HepG2 (cell line): Measurements from ENCODE around the gene FRMD4B. TPM values are rescaled to one million over a fixed set of nuclear protein-coding genes. Genes with fewer than 3 reads are reported as not detected.

ENCODE experiments used
- ATAC-seq: fragments of 200-7000 bp; cut with Tn5 transposase; 3 replicates; pipeline ENCODE4 v1.9.1; 2020; ENCODE audit warnings: mild to moderate bottlenecking, moderate library complexity
- BruUV-seq: library from RNA; stranded (reverse); fragments of 400-500 nt; replicated peaks from 2 replicates; lab custom pipeline; 2021; lab: Mats Ljungman, UMichigan
- CTCF ChIA-PET: fragments of 300-600 bp; formaldehyde crosslinking; extraction: SDS; loops from one replicate; lab custom pipeline; 2021; ENCODE audit warnings: low total read pairs, inconsistent platforms, low intra/inter-chr PET ratio; lab: Yijun Ruan, JAX
- POLR2A ChIA-PET: fragments of 350-600 bp; sonication (Branson Sonifier 250); formaldehyde crosslinking; loops from one replicate; lab custom pipeline; 2020; ENCODE audit warnings: antibody characterized with exemption, inconsistent platforms; lab: Yijun Ruan, JAX
- DNase-seq: peaks from one replicate; pipeline ENCODE4 v3.0.0-alpha.2; 2015; ENCODE audit warnings: low spot score
- FAIRE-seq: peaks from 3 replicates; lab custom pipeline; 2011; peaks lifted over from hg19 to GRCh38; lab: Jason Lieb, UNC
- H2AFZ ChIP-seq: one replicate; pipeline ENCODE4 v1.6.1; 2011; ENCODE audit warnings: low read length, inconsistent platforms
- H3K27ac ChIP-seq: fragments of 300-600 bp; 3 replicates; pipeline ENCODE4 v1.8.0; 2011; ENCODE audit warnings: mixed run types, mild to moderate bottlenecking, mixed read lengths, low read length, inconsistent platforms; ENCODE audit not compliant: insufficient read depth; ENCODE audit errors: extremely low read length
- H3K27me3 ChIP-seq, 2 experiments: fragments of 200-600 bp in 1 of 2; 2 replicates in 1 of 2; 3 replicates in 1 of 2; pipeline versions ENCODE4 v1.6.0 to v1.8.0; 2011; ENCODE audit warnings: low read length in 2 of 2, mild to moderate bottlenecking in 2 of 2, moderate library complexity in 2 of 2, inconsistent platforms in 1 of 2; ENCODE audit not compliant: insufficient read depth in 2 of 2, control insufficient read depth in 1 of 2
- H3K36me3 ChIP-seq, 2 experiments: fragments of 200-600 bp in 1 of 2; replicated peaks in 1 of 2; 2 replicates in 1 of 2; 3 replicates in 1 of 2; pipeline versions ENCODE4 v1.5.1 to v1.8.0; 2011; ENCODE audit warnings: low read length in 2 of 2, inconsistent platforms in 1 of 2; ENCODE audit not compliant: insufficient read depth in 2 of 2, control insufficient read depth in 1 of 2
- H3K4me1 ChIP-seq: 2 replicates; pipeline ENCODE4 v1.5.1; 2012; ENCODE audit warnings: low read length, inconsistent platforms; ENCODE audit not compliant: insufficient read depth
- H3K4me2 ChIP-seq: 2 replicates; pipeline ENCODE4 v1.6.0; 2011; ENCODE audit warnings: low read depth, low read length, inconsistent platforms
- H3K4me3 ChIP-seq, 3 experiments: fragments of 200-600 bp in 1 of 3; sonication (generic), shearing (Covaris generic) in 1 of 3; replicated peaks in 1 of 3; 2 replicates each; pipeline ENCODE4 v1.5.1; 2011 to 2016; ENCODE audit warnings: low read length in 3 of 3, inconsistent platforms in 2 of 3, low read depth in 2 of 3, mild to moderate bottlenecking in 2 of 3, control low read depth in 1 of 3, mixed read lengths in 1 of 3; ENCODE audit not compliant: insufficient read depth in 1 of 3
- H3K79me2 ChIP-seq: one replicate; pipeline ENCODE4 v1.6.1; 2011; ENCODE audit warnings: low read length, inconsistent platforms; ENCODE audit not compliant: insufficient read depth
- H3K9ac ChIP-seq: 2 replicates; pipeline ENCODE4 v1.6.0; 2011; ENCODE audit warnings: mild to moderate bottlenecking, low read depth, low read length, inconsistent platforms; ENCODE audit not compliant: insufficient read depth
- H3K9me3 ChIP-seq: 2 replicates; pipeline ENCODE4 v1.5.1; 2012; ENCODE audit warnings: mild to moderate bottlenecking, low read length
- H4K20me1 ChIP-seq: 2 replicates; pipeline ENCODE4 v1.6.0; 2011; ENCODE audit warnings: inconsistent platforms, mild to moderate bottlenecking, low read length, moderate library complexity; ENCODE audit not compliant: insufficient read depth
- ELF3 ChIP-seq: IDR thresholded peaks from 2 replicates; pipeline ENCODE4 v1.6.1; 2016; ENCODE audit warnings: missing genetic modification reagents, missing compliant biosample characterization
- FOXO1 ChIP-seq: sonication (generic); formaldehyde crosslinking; IDR thresholded peaks from 2 replicates; pipeline ENCODE4 v1.4.0; 2020; ENCODE audit warnings: missing genetic modification reagents
- GABPA ChIP-seq, 2 experiments: IDR thresholded peaks; 2 replicates each; pipeline ENCODE4 v1.6.1; 2011 to 2016; ENCODE audit warnings: low read depth in 2 of 2, low read length in 1 of 2, missing biosample characterization in 1 of 2, missing genetic modification characterization in 1 of 2
- GATAD1 ChIP-seq: IDR thresholded peaks from 2 replicates; pipeline ENCODE4 v1.6.1; 2016; ENCODE audit warnings: missing genetic modification reagents, missing compliant biosample characterization
- HMGA1 ChIP-seq: sonication (generic); formaldehyde crosslinking; conservative IDR thresholded peaks from 2 replicates; pipeline ENCODE4 v1.4.0; 2020; ENCODE audit warnings: missing genetic modification reagents
- IRX3 ChIP-seq: sonication (generic); formaldehyde crosslinking; IDR thresholded peaks from 2 replicates; pipeline ENCODE4 v1.8.1; 2023; ENCODE audit warnings: mild to moderate bottlenecking, low read depth, missing genetic modification reagents, borderline replicate concordance
- KDM1A ChIP-seq: IDR thresholded peaks from 2 replicates; pipeline ENCODE4 v1.6.1; 2016; ENCODE audit warnings: missing compliant biosample characterization
- MXI1 ChIP-seq: IDR thresholded peaks from 3 replicates; pipeline ENCODE4 v1.6.1; 2012; ENCODE audit warnings: low read depth, low read length, inconsistent platforms, borderline replicate concordance
- RBM22 ChIP-seq: fragments of 200-400 bp; formaldehyde crosslinking; optimal IDR thresholded peaks from 2 replicates; pipeline ENCODE3; 2017; ENCODE audit warnings: mild to moderate bottlenecking, low read length, moderate library complexity
- SP4 ChIP-seq: sonication (generic); formaldehyde crosslinking; IDR thresholded peaks from 2 replicates; pipeline ENCODE4 v1.8.1; 2023; ENCODE audit warnings: mild to moderate bottlenecking, missing genetic modification reagents
- ZMYM4 ChIP-seq: sonication (generic); formaldehyde crosslinking; IDR thresholded peaks from 2 replicates; pipeline ENCODE4 v1.8.1; 2023; ENCODE audit warnings: mild to moderate bottlenecking, missing genetic modification reagents
- ZNF326 ChIP-seq: sonication (generic); formaldehyde crosslinking; IDR thresholded peaks from 2 replicates; pipeline ENCODE4 v1.4.0; 2020; ENCODE audit warnings: missing genetic modification reagents, borderline replicate concordance
- ZNF558 ChIP-seq: sonication (generic); formaldehyde crosslinking; IDR thresholded peaks from 2 replicates; pipeline ENCODE4 v1.9.0; 2022; ENCODE audit warnings: mild to moderate bottlenecking, missing genetic modification reagents, borderline replicate concordance
- ZNF879 ChIP-seq: sonication (generic); formaldehyde crosslinking; IDR thresholded peaks from 2 replicates; pipeline ENCODE4 v1.8.1; 2023; ENCODE audit warnings: missing genetic modification reagents
- ZSCAN25 ChIP-seq: sonication (generic); formaldehyde crosslinking; IDR thresholded peaks from 2 replicates; pipeline ENCODE4 v1.8.0; 2022; ENCODE audit warnings: mild to moderate bottlenecking, missing genetic modification reagents
- ZUFSP ChIP-seq: sonication (generic); formaldehyde crosslinking; IDR thresholded peaks from 2 replicates; pipeline ENCODE4 v1.9.0; 2021; ENCODE audit warnings: missing genetic modification reagents, mild to moderate bottlenecking, borderline replicate concordance
- WGBS: methylation state at CpG from one replicate; pipeline ENCODE4 v1.1.6; 2017; ENCODE audit warnings: low lambda C conversion rate; 5-methylcytosine and 5-hydroxymethylcytosine counted together
- in situ Hi-C: cut with HindIII; loops from 2 replicates; pipeline ENCODE4 v1.10.0; 2017; ENCODE audit warnings: low pct_unique_long_range_greater_than_20kb; ENCODE audit not compliant: extremely low pct_ligation_motif_present
- intact Hi-C: fragments of 100-400 bp; cut with micrococcal nuclease; formaldehyde crosslinking; loops from one replicate; pipeline ENCODE4 v1.10.0; 2022; ENCODE audit not compliant: unreplicated experiment
- polyA plus RNA-seq, 8 experiments: library from polyadenylated mRNA; depleted of rRNA in 3 of 8; stranded (reverse) in 7 of 8; unstranded in 1 of 8; fragments of >200 nt; fragmentation: Illumina TruSeq in 4 of 8; extraction: Trizol in 4 of 8; gene quantifications; 2 replicates each; pipeline versions ENCODE4 v1.2.1 to v1.2.3, GENCODE V29; 2011 to 2016; ENCODE audit warnings: low read depth in 4 of 8, missing spikeins in 1 of 8, mixed read lengths in 1 of 8; ENCODE audit not compliant: insufficient read depth in 1 of 8
- total RNA-seq, 5 experiments: library from RNA; depleted of rRNA; stranded (reverse); fragments of >200 nt; fragmentation: Illumina TruSeq; extraction: Trizol; gene quantifications; 2 replicates each; pipeline ENCODE4 v1.2.3, GENCODE V29; 2016; ENCODE audit warnings: low read depth in 1 of 5
- TF ChIP-seq, protein P1 (sequence below): sonication (generic); formaldehyde crosslinking; IDR thresholded peaks from 2 replicates; pipeline ENCODE4 v1.9.0; 2022; ENCODE audit warnings: low read depth, missing genetic modification reagents

Gene FRMD4B
- total and polyA plus RNA-seq, 2 of the 13 experiments (the other 11 are each of a cell fraction or from before 2014, with no cell fraction given) = 3.0 to 3.3 TPM

GRCh38 chr3:69422751-69423150 lies 36.9 kb upstream of the FRMD4B start:
- H3K4me1 ChIP-seq = no peaks in the 10 kb centered on the region
- H3K9ac ChIP-seq = no peak overlapping the region
- POLR2A ChIA-PET = no interaction called here
- H3K79me2 ChIP-seq = no peaks in the 10 kb centered on the region
- CTCF ChIA-PET = no interaction called here
- no peak for FAIRE-seq
- no TSS peak for BruUV-seq
- in situ Hi-C loops = loop anchor here (25.0 kb wide), 1 partner anchor 260 kb away; no protein-coding TSS in a partner anchor
- WGBS = 0% methylated on average over 1 of the region's 1 CpG
- no peak overlapping the region for H3K4me2 ChIP-seq
- no peak overlapping the region for H3K27ac ChIP-seq
- no peak overlapping the region for H2AFZ ChIP-seq
- no peaks in the 10 kb centered on the region; the same call in 1 of the 2 replicates for H4K20me1 ChIP-seq
- no peaks in the 10 kb centered on the region for H3K27me3 ChIP-seq
- no peak for ATAC-seq
- H3K36me3 ChIP-seq = no peaks in the 10 kb centered on the region
- no peak for TF ChIP-seq SP4 (CRISPR knock-in tag)
- TF ChIP-seq IRX3 (CRISPR knock-in tag) = no peak
- no peak for TF ChIP-seq FOXO1 (CRISPR knock-in tag)
- TF ChIP-seq ZNF879 (CRISPR knock-in tag) = no peak
- no peak for TF ChIP-seq GABPA (IDR thresholded peaks at IDR 0.05; ENCODE audit: low read depth, low read length)
- no peak for TF ChIP-seq GABPA (CRISPR knock-in tag; IDR thresholded peaks at IDR 0.05; ENCODE audit: low read depth)
- no peak for TF ChIP-seq ZNF326 (CRISPR knock-in tag)
- no peak for TF ChIP-seq ZMYM4 (CRISPR knock-in tag)
- no peak for TF ChIP-seq ZSCAN25 (CRISPR knock-in tag)
- TF ChIP-seq MXI1 = no peak
- no peak for TF ChIP-seq ZNF558 (CRISPR knock-in tag)
- no peak for TF ChIP-seq KDM1A (CRISPR knock-in tag)
- TF ChIP-seq GATAD1 (CRISPR knock-in tag) = no peak
- TF ChIP-seq HMGA1 = no peak
- TF ChIP-seq, protein P1, sequence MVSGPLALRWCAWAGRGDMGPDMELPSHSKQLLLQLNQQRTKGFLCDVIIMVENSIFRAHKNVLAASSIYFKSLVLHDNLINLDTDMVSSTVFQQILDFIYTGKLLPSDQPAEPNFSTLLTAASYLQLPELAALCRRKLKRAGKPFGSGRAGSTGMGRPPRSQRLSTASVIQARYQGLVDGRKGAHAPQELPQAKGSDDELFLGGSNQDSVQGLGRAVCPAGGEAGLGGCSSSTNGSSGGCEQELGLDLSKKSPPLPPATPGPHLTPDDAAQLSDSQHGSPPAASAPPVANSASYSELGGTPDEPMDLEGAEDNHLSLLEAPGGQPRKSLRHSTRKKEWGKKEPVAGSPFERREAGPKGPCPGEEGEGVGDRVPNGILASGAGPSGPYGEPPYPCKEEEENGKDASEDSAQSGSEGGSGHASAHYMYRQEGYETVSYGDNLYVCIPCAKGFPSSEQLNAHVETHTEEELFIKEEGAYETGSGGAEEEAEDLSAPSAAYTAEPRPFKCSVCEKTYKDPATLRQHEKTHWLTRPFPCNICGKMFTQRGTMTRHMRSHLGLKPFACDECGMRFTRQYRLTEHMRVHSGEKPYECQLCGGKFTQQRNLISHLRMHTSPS (CRISPR knock-in tag) = no peak
- no peak for TF ChIP-seq ZUFSP (CRISPR knock-in tag)
- TF ChIP-seq RBM22 = no peak
- no peak for TF ChIP-seq ELF3
- DNase-seq = no peak
- H3K9me3 ChIP-seq = no peaks in the 10 kb centered on the region
- no peak overlapping the region for H3K4me3 ChIP-seq
- intact Hi-C loops = no loop called here
